ENCODE measurements around the gene ADAMTS16.

DNA sequence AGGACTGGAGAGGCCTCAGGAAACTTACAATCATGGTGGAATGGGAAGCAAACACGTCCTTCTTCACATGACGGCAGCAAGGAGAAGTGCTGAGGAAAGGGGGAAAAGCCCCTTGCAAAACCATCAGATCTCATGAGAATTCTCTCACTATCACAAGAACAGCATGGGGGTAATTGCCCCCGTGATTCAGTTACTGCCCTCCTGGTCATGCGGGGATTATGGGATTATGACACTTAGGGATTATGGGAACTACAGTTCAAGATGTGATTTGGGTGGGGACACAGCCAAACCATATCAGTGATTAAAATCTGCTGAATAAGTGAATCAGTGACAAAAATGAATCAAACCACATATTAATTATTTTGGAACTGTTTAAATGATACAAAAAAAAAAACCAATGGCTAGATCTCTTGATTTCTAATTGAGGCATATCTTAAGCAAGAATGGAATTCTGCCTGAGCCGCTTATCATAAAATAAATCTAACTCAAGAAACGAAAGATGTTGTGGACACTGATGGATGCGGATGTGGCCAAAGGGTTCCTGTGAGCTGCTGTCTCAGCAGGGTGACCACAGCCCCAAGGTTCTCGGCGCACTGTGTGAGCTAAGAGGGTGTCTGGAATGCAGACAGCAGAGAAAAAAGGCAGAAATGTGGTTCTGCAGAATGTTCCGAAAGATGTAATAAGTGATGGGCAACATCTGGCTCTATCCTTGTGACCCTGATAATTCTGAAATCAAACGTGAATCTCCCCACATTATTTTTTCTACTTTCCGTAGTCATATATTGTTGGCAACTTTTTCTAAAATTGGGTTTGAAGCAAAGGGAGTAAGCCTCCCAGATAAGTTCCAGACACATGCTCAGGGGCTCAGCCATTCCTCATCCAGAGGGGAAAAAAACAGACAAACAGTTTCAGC, 175.2 kb downstream of the ADAMTS16 start:
- TF ChIP-seq, protein P1, sequence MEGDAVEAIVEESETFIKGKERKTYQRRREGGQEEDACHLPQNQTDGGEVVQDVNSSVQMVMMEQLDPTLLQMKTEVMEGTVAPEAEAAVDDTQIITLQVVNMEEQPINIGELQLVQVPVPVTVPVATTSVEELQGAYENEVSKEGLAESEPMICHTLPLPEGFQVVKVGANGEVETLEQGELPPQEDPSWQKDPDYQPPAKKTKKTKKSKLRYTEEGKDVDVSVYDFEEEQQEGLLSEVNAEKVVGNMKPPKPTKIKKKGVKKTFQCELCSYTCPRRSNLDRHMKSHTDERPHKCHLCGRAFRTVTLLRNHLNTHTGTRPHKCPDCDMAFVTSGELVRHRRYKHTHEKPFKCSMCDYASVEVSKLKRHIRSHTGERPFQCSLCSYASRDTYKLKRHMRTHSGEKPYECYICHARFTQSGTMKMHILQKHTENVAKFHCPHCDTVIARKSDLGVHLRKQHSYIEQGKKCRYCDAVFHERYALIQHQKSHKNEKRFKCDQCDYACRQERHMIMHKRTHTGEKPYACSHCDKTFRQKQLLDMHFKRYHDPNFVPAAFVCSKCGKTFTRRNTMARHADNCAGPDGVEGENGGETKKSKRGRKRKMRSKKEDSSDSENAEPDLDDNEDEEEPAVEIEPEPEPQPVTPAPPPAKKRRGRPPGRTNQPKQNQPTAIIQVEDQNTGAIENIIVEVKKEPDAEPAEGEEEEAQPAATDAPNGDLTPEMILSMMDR (IDR thresholded peaks at IDR 0.05; ENCODE audit: extremely low read depth in 1 of 2, insufficient read depth in 1 of 2, low read depth in 1 of 2, low read length in 2 of 2), result no peak
- TF ChIP-seq POLR2A (IDR thresholded peaks at IDR 0.05; ENCODE audit: low read depth, low read length) (no peak), FOS (IDR thresholded peaks at IDR 0.05; ENCODE audit: borderline replicate concordance, insufficient read depth, low read length) (no peak), POLR2AphosphoS5 (IDR thresholded peaks at IDR 0.05; ENCODE audit: insufficient read depth, low read depth, low read length) (no peak), GATA2 (IDR thresholded peaks at IDR 0.05; ENCODE audit: insufficient read depth, insufficient read length, low read depth, low read length) (no peak)

All from endothelial cell of umbilical vein (primary cell).